PC-3 (cell line): Measurements from ENCODE around the gene COL21A1.

Experiments used
- EZH2 ChIP-seq: fragments of 300-600 bp; sonication (generic); IDR thresholded peaks from one replicate; pipeline ENCODE4 v1.6.1; 2017; ENCODE audit warnings: antibody characterized with exemption, mild to moderate bottlenecking, low read length; ENCODE audit not compliant: unreplicated experiment
- EZH2phosphoT487 ChIP-seq: fragments of 300-600 bp; sonication (generic); IDR thresholded peaks from 2 replicates; pipeline ENCODE4 v1.6.1; 2018; ENCODE audit warnings: mild to moderate bottlenecking, antibody characterized with exemption, low read length, borderline replicate concordance
- TF ChIP-seq, protein P1 (sequence below): fragments of 300-600 bp; sonication (generic); conservative IDR thresholded peaks from 2 replicates; pipeline ENCODE4 v1.5.1; 2017; ENCODE audit warnings: antibody characterized with exemption, low read depth, mild to moderate bottlenecking, low read length

DNA sequence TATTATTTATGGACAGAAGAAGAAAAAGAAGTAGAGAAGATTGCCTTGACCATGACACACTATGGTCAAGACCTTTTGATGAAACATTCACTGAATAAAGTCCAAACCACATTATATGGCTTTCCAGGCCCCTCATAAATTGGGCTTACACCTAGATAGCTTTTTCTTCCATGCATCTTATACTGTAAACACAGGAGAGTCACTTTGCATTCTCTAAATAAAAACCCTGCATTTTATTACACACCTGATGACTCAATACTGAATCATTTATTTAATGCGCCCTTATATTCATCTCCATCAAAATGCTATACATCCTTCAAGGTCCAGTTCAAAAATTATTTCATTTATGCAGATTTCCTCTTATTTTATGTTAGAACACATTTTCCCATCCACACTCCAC, 78.0 kb downstream of the COL21A1 start:
- TF ChIP-seq, protein P1, sequence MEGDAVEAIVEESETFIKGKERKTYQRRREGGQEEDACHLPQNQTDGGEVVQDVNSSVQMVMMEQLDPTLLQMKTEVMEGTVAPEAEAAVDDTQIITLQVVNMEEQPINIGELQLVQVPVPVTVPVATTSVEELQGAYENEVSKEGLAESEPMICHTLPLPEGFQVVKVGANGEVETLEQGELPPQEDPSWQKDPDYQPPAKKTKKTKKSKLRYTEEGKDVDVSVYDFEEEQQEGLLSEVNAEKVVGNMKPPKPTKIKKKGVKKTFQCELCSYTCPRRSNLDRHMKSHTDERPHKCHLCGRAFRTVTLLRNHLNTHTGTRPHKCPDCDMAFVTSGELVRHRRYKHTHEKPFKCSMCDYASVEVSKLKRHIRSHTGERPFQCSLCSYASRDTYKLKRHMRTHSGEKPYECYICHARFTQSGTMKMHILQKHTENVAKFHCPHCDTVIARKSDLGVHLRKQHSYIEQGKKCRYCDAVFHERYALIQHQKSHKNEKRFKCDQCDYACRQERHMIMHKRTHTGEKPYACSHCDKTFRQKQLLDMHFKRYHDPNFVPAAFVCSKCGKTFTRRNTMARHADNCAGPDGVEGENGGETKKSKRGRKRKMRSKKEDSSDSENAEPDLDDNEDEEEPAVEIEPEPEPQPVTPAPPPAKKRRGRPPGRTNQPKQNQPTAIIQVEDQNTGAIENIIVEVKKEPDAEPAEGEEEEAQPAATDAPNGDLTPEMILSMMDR: no peak
- TF ChIP-seq EZH2 (no peak), EZH2phosphoT487 (no peak)
